GM18526 (cell line): ENCODE results near the gene MLXIP.

ENCODE experiments used
- POLR2A ChIP-seq: IDR thresholded peaks from 3 replicates; pipeline ENCODE4 v1.6.1; 2011; ENCODE audit not compliant: insufficient read length; ENCODE audit errors: extremely low read depth

Gene MLXIP

DNA sequence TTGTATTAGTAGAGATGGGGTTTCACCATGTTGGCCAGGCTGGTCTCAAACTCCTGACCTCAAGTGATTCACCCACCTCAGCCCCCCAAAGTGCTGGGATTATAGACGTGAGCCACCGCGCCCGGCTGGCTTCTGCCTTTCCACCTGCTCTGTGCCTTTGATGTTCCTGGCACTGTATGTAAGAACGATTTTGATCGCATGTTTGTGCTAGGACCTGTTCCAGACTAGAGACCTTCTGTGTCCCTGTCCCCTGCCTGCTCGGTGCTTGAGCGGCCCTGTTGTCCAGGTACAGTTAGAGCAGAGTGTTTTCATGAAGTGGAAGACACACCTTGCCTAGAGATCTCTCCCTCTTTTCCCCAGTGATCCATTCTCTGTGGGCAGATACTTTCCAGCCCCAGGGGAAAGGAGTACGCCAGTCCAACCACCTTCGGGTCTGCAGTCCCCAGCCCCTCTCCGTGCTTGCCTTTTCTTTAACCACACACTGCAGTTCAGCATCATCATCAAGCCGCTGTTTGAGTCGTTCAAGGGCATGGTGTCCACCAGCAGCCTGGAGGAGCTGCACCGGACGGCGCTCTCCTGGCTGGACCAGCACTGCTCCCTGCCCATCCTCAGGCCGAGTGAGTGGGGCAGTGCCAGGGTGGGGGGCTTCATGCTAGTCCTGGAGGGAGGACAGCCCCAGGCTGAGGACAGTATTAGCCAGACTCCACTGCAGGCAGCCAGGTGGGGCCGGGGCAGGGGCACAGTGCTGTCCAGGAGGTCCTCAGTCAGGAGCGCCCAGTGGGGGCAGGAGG is 62.1 kb downstream of the MLXIP start:
- TF ChIP-seq POLR2A: no peak

DNA sequence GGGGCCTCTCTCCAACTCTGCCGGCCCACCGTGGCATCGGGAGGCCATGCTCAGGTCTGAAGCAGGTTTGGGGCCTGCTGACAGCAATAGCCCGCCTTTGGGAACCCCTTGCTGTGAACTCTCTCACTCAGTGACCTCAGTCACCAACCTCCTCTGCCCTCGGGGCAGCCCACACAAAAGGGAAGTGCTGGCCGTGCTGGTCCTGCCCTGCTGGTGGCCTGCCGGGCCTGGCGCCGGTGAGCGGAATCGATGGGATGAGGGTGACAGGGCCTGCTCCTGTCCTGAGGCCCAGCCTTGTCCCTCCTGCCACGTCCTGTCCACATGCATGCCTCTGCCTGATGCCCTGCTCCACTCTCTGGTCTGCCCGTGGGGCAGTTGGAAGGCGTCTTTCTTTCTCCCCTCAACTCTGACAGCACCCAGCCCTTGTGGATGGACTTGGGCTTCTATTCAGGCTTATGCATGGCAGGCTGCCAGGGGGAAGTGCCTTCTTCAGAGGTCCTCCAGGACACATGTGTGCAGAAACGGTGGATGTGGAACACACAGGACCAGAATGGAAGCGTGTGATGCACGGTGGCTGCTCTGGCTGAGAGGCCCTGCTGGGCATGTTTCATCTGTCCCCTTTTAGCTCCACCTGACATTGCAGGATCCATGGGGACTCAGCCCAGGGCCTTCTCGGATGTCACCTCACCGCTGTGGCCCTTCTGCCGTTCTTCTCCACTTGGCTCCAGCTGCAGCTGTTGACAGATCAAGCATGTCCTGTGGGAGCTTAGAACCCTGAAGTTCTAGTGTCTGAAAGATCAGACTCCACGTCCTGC is 63.6 kb downstream of the MLXIP start:
- TF ChIP-seq POLR2A: no peak

- TF ChIP-seq POLR2A: no peak
Measured at GRCh38 chr12:122142857-122143256, 64.3 kb downstream of the MLXIP start.

- no peak for TF ChIP-seq POLR2A
Measured at GRCh38 chr12:122144885-122145284, 66.3 kb downstream of the MLXIP start.

DNA sequence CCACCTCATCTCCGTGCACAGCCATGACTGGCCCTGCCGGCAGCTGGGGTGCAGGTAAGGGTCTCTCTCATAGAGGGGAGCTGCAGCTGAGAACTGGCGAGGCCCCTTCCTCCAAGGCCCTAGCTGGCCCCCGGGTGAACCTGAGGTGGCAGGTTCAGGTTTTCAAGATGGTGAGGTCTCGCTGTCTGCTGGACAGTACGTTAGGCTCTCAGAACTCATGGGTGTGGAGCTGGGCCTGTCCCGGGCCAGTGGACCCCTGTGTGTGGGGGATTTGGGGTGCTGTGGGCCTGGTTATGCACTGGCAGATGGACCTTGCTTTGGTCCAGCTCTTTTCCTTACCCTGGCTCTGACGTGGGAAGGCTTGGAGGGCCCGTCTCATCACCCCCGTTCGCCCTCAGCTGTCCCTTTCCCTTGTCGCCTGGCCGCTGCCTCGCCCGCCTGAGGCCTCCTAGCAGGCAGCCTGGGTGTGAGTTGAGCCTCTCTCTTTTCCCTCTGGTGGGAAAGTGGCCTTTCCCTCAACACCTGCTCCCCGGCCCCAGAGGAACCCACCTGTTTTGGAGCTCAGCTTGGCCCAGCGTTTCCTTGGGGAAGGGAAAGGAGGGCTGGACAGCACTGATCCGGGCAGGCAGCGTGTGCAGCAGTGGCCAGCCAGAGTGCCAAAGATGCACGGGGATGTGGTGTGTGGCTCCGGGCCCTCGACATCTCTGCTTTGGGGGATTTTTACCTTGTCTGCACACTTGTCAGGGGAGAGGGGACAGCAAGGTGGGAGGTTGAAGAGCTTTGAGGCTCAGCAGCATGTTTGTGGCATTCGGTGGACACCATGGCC is 67.2 kb downstream of the MLXIP start:
- no peak for TF ChIP-seq POLR2A

GRCh38 chr12:122147514-122148290 is 69.1 kb downstream of the MLXIP start:
- no peak for TF ChIP-seq POLR2A

DNA sequence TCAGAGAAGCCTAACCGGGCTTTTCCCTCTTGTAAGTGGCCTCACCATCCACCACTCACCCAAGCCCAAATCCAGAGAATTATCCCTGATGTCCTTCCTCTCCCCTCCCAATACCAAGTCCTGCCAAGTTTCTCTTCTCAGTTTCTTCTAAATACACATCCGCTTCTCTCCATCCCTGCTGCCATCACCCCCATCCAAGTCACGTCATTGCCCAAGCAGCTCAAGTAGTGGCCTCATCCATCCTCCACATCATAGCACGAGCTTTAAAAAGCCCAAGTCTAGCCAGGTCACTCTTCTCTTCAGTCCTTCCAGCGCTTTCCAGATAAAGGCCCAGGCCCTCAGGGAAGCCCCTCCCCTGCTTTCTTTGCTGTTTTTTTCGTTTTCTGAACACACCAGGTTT is 70.1 kb downstream of the MLXIP start:
- TF ChIP-seq POLR2A: no peak

DNA sequence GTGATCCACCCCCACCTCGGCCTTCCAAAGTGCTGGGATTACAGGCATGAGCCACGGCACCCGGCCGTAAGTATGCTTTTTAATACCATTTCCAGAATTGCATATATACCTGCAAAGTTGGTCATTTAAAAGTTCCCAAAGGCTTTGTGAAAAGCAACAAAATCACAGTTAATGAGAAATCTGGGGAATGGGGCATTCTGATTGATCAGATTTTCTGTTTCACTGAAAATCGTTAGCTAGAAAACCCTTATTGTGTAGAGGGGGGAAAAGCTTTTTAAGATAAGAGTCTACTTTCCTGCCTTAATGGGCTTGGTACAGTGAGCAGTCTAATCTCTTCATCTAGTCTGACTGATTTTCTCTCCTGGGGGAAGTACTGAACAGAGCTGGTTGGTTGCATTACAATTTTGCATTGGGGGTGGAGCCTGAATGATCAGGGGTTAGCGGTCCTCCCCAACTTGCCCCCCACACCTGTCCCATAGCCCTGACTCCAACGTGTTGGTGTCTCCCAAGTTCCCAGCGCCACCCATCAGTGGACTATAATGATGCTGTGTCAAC is 71.6 kb downstream of the MLXIP start:
- no peak for TF ChIP-seq POLR2A

DNA sequence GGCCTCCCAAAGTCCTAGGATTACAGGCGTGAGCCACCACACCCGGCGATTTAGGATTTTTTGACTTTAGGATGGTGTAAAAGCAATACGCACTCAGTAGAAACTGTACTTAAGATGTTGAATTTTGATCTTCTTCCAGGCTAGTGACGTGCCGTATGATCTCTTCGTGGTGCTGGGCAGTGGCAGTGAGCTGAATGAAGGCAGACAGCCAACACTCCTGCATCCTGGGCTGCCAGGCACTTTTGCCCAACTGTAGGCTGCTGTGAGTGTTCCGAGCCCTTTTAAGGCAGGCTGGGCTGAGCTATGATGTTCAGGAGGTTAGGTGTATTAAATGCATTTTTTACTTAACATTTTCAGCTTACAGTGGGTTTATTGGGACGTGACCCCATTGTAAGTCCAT is 74.2 kb downstream of the MLXIP start:
- TF ChIP-seq POLR2A: no peak

GRCh38 chr12:122155705-122156104 is 77.1 kb downstream of the MLXIP start:
- TF ChIP-seq POLR2A: no peak

GRCh38 chr12:122158700-122159285 is 80.2 kb downstream of the MLXIP start:
- TF ChIP-seq POLR2A: no peak

GRCh38 chr12:122159882-122160281 is 81.3 kb downstream of the MLXIP start:
- TF ChIP-seq POLR2A: no peak

- TF ChIP-seq POLR2A: no peak
Measured at GRCh38 chr12:122160761-122161160, 82.2 kb downstream of the MLXIP start.

GRCh38 chr12:122161682-122162081 is 83.1 kb downstream of the MLXIP start:
- TF ChIP-seq POLR2A: no peak
